Renal cortical epithelial cell (primary cell): Measurements from ENCODE around the gene GFRA1. TPM values are rescaled to one million over a fixed set of nuclear protein-coding genes. Genes with fewer than 3 reads are reported as not detected.

Experiments used
- DNase-seq: peaks from one replicate; pipeline ENCODE4 v3.0.0-alpha.2; 2011; ENCODE audit warnings: low read depth
- total RNA-seq: library from RNA; depleted of rRNA; stranded (reverse); fragments of >200 nt; gene quantifications from 2 replicates; pipeline ENCODE4 v1.2.3, GENCODE V29; 2014

GFRA1 gene
- total RNA-seq, 1 donor from 2014 or later, result 112 TPM

- DNase-seq, result no peak
These were observed 31.2 kb downstream of the GFRA1 start for GRCh38 chr10:116241642-116242410.

- no peak for DNase-seq
These were observed 31.9 kb downstream of the GFRA1 start for GRCh38 chr10:116241085-116241484.

- DNase-seq, result no peak
These were observed 32.7 kb downstream of the GFRA1 start for GRCh38 chr10:116240157-116240950.

- DNase-seq, result no peak
These were observed 33.8 kb downstream of the GFRA1 start for GRCh38 chr10:116239229-116239628.

GRCh38 chr10:116237970-116238369 lies 35.0 kb downstream of the GFRA1 start:
- no peak for DNase-seq

- no peak for DNase-seq
These were observed 35.7 kb downstream of the GFRA1 start for GRCh38 chr10:116237260-116237659.

- DNase-seq, result no peak
These were observed 39.8 kb downstream of the GFRA1 start for GRCh38 chr10:116233230-116233629.

GRCh38 chr10:116232613-116233012 lies 40.4 kb downstream of the GFRA1 start:
- no peak for DNase-seq

- DNase-seq, result no peak
These were observed 46.2 kb downstream of the GFRA1 start for GRCh38 chr10:116226766-116227165.

GRCh38 chr10:116226053-116226452 lies 47.0 kb downstream of the GFRA1 start:
- no peak for DNase-seq

GRCh38 chr10:116223289-116223688 lies 49.7 kb downstream of the GFRA1 start:
- no peak for DNase-seq

- DNase-seq, result no peak
These were observed 52.0 kb downstream of the GFRA1 start for GRCh38 chr10:116221053-116221452.

- DNase-seq, result peak; percentile 93
These were observed 56.3 kb downstream of the GFRA1 start for GRCh38 chr10:116216676-116217075.

- DNase-seq, result no peak
These were observed 57.4 kb downstream of the GFRA1 start for GRCh38 chr10:116215651-116216050.

GRCh38 chr10:116211682-116212081 lies 61.3 kb downstream of the GFRA1 start:
- peak; percentile 58 for DNase-seq

GRCh38 chr10:116210588-116211346 lies 62.2 kb downstream of the GFRA1 start:
- no peak for DNase-seq

GRCh38 chr10:116209781-116210180 lies 63.2 kb downstream of the GFRA1 start:
- no peak for DNase-seq

GRCh38 chr10:116208956-116209567 lies 63.9 kb downstream of the GFRA1 start:
- no peak for DNase-seq

GRCh38 chr10:116207690-116208089 lies 65.3 kb downstream of the GFRA1 start:
- DNase-seq, result no peak

- DNase-seq, result no peak
These were observed 69.3 kb downstream of the GFRA1 start for GRCh38 chr10:116203661-116204060.

- DNase-seq, result no peak
These were observed 71.2 kb downstream of the GFRA1 start for GRCh38 chr10:116201670-116202430.
